ENCODE results near the gene SYNE1. TPM values are rescaled to one million over a fixed set of nuclear protein-coding genes. Genes with fewer than 3 reads are reported as not detected.
A peak's percentile ranks its signal among the peaks of the same experiment; 100 is the strongest.
"Not testable (repeated sequence)": the region's sequence is repeated elsewhere in the genome, so short reads cannot be mapped to it uniquely, and the experiment has no call there.

The SYNE1 gene
- 75.5 and 156 TPM in 2 replicates for total RNA-seq

- no peak for DNase-seq (ENCODE audit: low read depth, low spot score)
Measured at GRCh38 chr6:152637296-152638047, at the start of gene SYNE1. SYNE1 (minus strand) TSS chr6:152637362; CDS start chr6:152628331, 9,031 bp downstream.

- DNase-seq (ENCODE audit: low read depth, low spot score), result no peak
Measured at GRCh38 chr6:152685819-152686218, 48.7 kb upstream of the SYNE1 start.

GRCh38 chr6:152682935-152683334 lies 45.8 kb upstream of the SYNE1 start:
- DNase-seq (ENCODE audit: low read depth, low spot score), result not testable (repeated sequence)

- no peak for DNase-seq (ENCODE audit: low read depth, low spot score)
Measured at GRCh38 chr6:152682141-152682540, 45.0 kb upstream of the SYNE1 start.

GRCh38 chr6:152680879-152681517 lies 43.8 kb upstream of the SYNE1 start:
- DNase-seq (ENCODE audit: low read depth, low spot score), result no peak

- no peak for DNase-seq (ENCODE audit: low read depth, low spot score)
Measured at GRCh38 chr6:152680151-152680550, 43.0 kb upstream of the SYNE1 start.

GRCh38 chr6:152673236-152673635 lies 36.1 kb upstream of the SYNE1 start:
- no peak for DNase-seq (ENCODE audit: low read depth, low spot score)

GRCh38 chr6:152671171-152671570 lies 34.0 kb upstream of the SYNE1 start:
- peak; percentile 22 for DNase-seq (ENCODE audit: low read depth, low spot score)

GRCh38 chr6:152669895-152670294 lies 32.7 kb upstream of the SYNE1 start:
- DNase-seq (ENCODE audit: low read depth, low spot score), result no peak

GRCh38 chr6:152661776-152662175 lies 24.6 kb upstream of the SYNE1 start:
- DNase-seq (ENCODE audit: low read depth, low spot score), result no peak

GRCh38 chr6:152651986-152652385 lies 14.8 kb upstream of the SYNE1 start:
- DNase-seq (ENCODE audit: low read depth, low spot score), result no peak

- no peak for DNase-seq (ENCODE audit: low read depth, low spot score)
Measured at GRCh38 chr6:152648105-152648504, 10.9 kb upstream of the SYNE1 start.

GRCh38 chr6:152646732-152647131 lies 9.6 kb upstream of the SYNE1 start:
- not testable (repeated sequence) for DNase-seq (ENCODE audit: low read depth, low spot score)

- DNase-seq (ENCODE audit: low read depth, low spot score), result peak; percentile 7
Measured at GRCh38 chr6:152642578-152643375, 5.6 kb upstream of the SYNE1 start.

- DNase-seq (ENCODE audit: low read depth, low spot score), result no peak
Measured at GRCh38 chr6:152636609-152637295, 410 bp downstream of the SYNE1 start.

GRCh38 chr6:152636021-152636608 lies 1.0 kb downstream of the SYNE1 start:
- DNase-seq (ENCODE audit: low read depth, low spot score), result no peak

GRCh38 chr6:152634773-152635172 lies 2.4 kb downstream of the SYNE1 start:
- DNase-seq (ENCODE audit: low read depth, low spot score), result no peak

- no peak for DNase-seq (ENCODE audit: low read depth, low spot score)
Measured at GRCh38 chr6:152632121-152632782, 4.9 kb downstream of the SYNE1 start.

GRCh38 chr6:152631376-152631775 lies 5.8 kb downstream of the SYNE1 start:
- no peak for DNase-seq (ENCODE audit: low read depth, low spot score)

- no peak for DNase-seq (ENCODE audit: low read depth, low spot score)
Measured at GRCh38 chr6:152630832-152631231, 6.3 kb downstream of the SYNE1 start.

- DNase-seq (ENCODE audit: low read depth, low spot score), result no peak
Measured at GRCh38 chr6:152625213-152625612, 11.9 kb downstream of the SYNE1 start.

Data from pulmonary artery endothelial cell (primary cell).